ENCODE data around the gene NOTCH1.

NOTCH1 gene

GRCh38 chr9:136457326-136457725, 88.5 kb downstream of the NOTCH1 start:
- TF ChIP-seq ZNF8 (CRISPR knock-in tag; IDR thresholded peaks at IDR 0.05): no peak
- no peak for ATAC-seq

DNA sequence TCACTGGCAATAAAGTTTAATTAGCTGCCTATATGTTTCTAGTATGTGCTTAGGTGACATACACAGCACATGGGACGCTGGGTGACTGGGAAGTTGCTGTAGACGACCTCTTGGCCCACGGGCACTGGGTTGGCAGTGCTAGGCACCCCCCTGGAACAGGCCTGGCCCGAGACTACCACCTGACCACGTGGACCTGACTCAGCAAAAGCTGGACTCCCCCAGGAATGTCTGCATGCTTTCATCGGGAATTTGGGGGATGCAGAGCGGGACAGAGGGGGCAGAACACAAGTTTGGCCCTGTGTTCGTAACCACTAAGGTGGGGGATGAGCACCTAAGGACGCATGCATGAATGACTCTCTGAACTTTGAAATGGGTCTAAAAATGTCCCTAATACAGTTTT, 89.6 kb downstream of the NOTCH1 start:
- no peak for TF ChIP-seq GLIS3 (CRISPR knock-in tag; IDR thresholded peaks at IDR 0.05)
- no peak for TF ChIP-seq CREB5 (CRISPR knock-in tag; IDR thresholded peaks at IDR 0.05; ENCODE audit: low read depth)
- no peak for TF ChIP-seq ZC3H10 (CRISPR knock-in tag; IDR thresholded peaks at IDR 0.05)
- TF ChIP-seq ARNTL (CRISPR knock-in tag; IDR thresholded peaks at IDR 0.05; ENCODE audit: borderline replicate concordance, low read depth): no peak
- no peak for TF ChIP-seq SNAI2 (CRISPR knock-in tag; IDR thresholded peaks at IDR 0.05)
- no peak for TF ChIP-seq TCF4 (CRISPR knock-in tag; IDR thresholded peaks at IDR 0.05; ENCODE audit: borderline replicate concordance)
- TF ChIP-seq, protein P1, sequence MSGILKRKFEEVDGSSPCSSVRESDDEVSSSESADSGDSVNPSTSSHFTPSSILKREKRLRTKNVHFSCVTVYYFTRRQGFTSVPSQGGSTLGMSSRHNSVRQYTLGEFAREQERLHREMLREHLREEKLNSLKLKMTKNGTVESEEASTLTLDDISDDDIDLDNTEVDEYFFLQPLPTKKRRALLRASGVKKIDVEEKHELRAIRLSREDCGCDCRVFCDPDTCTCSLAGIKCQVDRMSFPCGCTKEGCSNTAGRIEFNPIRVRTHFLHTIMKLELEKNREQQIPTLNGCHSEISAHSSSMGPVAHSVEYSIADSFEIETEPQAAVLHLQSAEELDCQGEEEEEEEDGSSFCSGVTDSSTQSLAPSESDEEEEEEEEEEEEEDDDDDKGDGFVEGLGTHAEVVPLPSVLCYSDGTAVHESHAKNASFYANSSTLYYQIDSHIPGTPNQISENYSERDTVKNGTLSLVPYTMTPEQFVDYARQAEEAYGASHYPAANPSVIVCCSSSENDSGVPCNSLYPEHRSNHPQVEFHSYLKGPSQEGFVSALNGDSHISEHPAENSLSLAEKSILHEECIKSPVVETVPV (CRISPR knock-in tag; IDR thresholded peaks at IDR 0.05): no peak
- TF ChIP-seq, protein P2, sequence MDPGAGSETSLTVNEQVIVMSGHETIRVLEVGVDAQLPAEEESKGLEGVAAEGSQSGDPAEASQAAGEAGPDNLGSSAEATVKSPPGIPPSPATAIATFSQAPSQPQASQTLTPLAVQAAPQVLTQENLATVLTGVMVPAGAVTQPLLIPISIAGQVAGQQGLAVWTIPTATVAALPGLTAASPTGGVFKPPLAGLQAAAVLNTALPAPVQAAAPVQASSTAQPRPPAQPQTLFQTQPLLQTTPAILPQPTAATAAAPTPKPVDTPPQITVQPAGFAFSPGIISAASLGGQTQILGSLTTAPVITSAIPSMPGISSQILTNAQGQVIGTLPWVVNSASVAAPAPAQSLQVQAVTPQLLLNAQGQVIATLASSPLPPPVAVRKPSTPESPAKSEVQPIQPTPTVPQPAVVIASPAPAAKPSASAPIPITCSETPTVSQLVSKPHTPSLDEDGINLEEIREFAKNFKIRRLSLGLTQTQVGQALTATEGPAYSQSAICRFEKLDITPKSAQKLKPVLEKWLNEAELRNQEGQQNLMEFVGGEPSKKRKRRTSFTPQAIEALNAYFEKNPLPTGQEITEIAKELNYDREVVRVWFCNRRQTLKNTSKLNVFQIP (CRISPR knock-in tag; IDR thresholded peaks at IDR 0.05; ENCODE audit: borderline replicate concordance, low read depth): no peak
- no peak for TF ChIP-seq ESRRG (CRISPR knock-in tag; IDR thresholded peaks at IDR 0.05)
- no peak for TF ChIP-seq BACH2 (CRISPR knock-in tag; IDR thresholded peaks at IDR 0.05; ENCODE audit: borderline replicate concordance)
- ATAC-seq: no peak

- TF ChIP-seq ISL1 (CRISPR knock-in tag; IDR thresholded peaks at IDR 0.05) (no peak), ZNF70 (CRISPR knock-in tag; IDR thresholded peaks at IDR 0.05) (no peak), BACH2 (CRISPR knock-in tag; IDR thresholded peaks at IDR 0.05; ENCODE audit: borderline replicate concordance) (no peak), ZFP3 (CRISPR knock-in tag; IDR thresholded peaks at IDR 0.05) (no peak), RARB (CRISPR knock-in tag; IDR thresholded peaks at IDR 0.05) (no peak), ZNF565 (CRISPR knock-in tag; conservative IDR thresholded peaks at IDR 0.05; ENCODE audit: low read depth) (no peak), PATZ1 (CRISPR knock-in tag; IDR thresholded peaks at IDR 0.05; ENCODE audit: borderline replicate concordance) (no peak), TOX (CRISPR knock-in tag; IDR thresholded peaks at IDR 0.05; ENCODE audit: borderline replicate concordance) (no peak), ZFP30 (CRISPR knock-in tag; IDR thresholded peaks at IDR 0.05) (no peak), SNAI2 (CRISPR knock-in tag; IDR thresholded peaks at IDR 0.05) (no peak)
- TF ChIP-seq, protein P2 (CRISPR knock-in tag; IDR thresholded peaks at IDR 0.05; ENCODE audit: borderline replicate concordance, low read depth): no peak
- ATAC-seq: no peak; the same call in 2 of the 3 replicates
Measured at GRCh38 chr9:136455043-136456002, 90.5 kb downstream of the NOTCH1 start.

All from SK-N-SH treated with all-trans-retinoic acid at 6 μM for 48 hours (cell line).